ENCODE measurements around the gene NHLRC1. TPM values are rescaled to one million over a fixed set of nuclear protein-coding genes. Genes with fewer than 3 reads are reported as not detected.

Gene NHLRC1
- total RNA-seq, 1 donor from 2014 or later: 2.3 TPM

GRCh38 chr6:18147616-18148015 is 25.1 kb upstream of the NHLRC1 start:
- DNase-seq (no peak), ATAC-seq (no peak)
- Histone ChIP-seq H3K27ac (no peak overlapping the region), H3K4me3 (no peak overlapping the region), H3K4me1 (no peaks in the 10 kb centered on the region), H3K9me3 (no peaks in the 10 kb centered on the region), H3K36me3 (peaks cover 43% of the 10 kb centered on the region), H3K27me3 (no peaks in the 10 kb centered on the region)
- intact Hi-C loops (cut with DNase I): no loop called here
- no peak for TF ChIP-seq CTCF (IDR thresholded peaks at IDR 0.05)

- DNase-seq: no peak
- no peak for ATAC-seq
- H3K4me1 ChIP-seq: no peaks in the 10 kb centered on the region
- no peak for TF ChIP-seq CTCF (IDR thresholded peaks at IDR 0.05)
- intact Hi-C loops (cut with DNase I): no loop called here
- H3K4me3 ChIP-seq: no peak overlapping the region
- H3K36me3 ChIP-seq: peaks cover 48% of the 10 kb centered on the region
- no peak overlapping the region for H3K27ac ChIP-seq
- no peaks in the 10 kb centered on the region for H3K9me3 ChIP-seq
- H3K27me3 ChIP-seq: no peaks in the 10 kb centered on the region
These were observed 24.7 kb upstream of the NHLRC1 start for GRCh38 chr6:18147160-18147559.

GRCh38 chr6:18142591-18142861 is 20.0 kb upstream of the NHLRC1 start:
- intact Hi-C loops (cut with DNase I): no loop called here

GRCh38 chr6:18141805-18142590 is 19.5 kb upstream of the NHLRC1 start:
- Histone ChIP-seq H3K9me3 (no peaks in the 10 kb centered on the region), H3K27ac (no peak overlapping the region), H3K27me3 (no peaks in the 10 kb centered on the region), H3K4me1 (no peaks in the 10 kb centered on the region), H3K4me3 (no peak overlapping the region), H3K36me3 (peaks cover 88% of the 10 kb centered on the region)
- DNase-seq (no peak), ATAC-seq (no peak)
- TF ChIP-seq CTCF (IDR thresholded peaks at IDR 0.05): no peak
- intact Hi-C loops (cut with DNase I): no loop called here

More at GRCh38 chr6:18142591-18142861, 20.0 kb upstream of the NHLRC1 start:
- no peaks in the 10 kb centered on the region for H3K4me1 ChIP-seq
- no peak overlapping the region for H3K27ac ChIP-seq
- TF ChIP-seq CTCF (IDR thresholded peaks at IDR 0.05): no peak
- no peak overlapping the region for H3K4me3 ChIP-seq
- H3K27me3 ChIP-seq: no peaks in the 10 kb centered on the region
- DNase-seq (no peak), ATAC-seq (no peak)
- H3K9me3 ChIP-seq: no peaks in the 10 kb centered on the region
- H3K36me3 ChIP-seq: peaks cover 88% of the 10 kb centered on the region

- ATAC-seq (no peak), DNase-seq (no peak)
- no peak overlapping the region for H3K4me3 ChIP-seq
- TF ChIP-seq CTCF (IDR thresholded peaks at IDR 0.05): no peak
- intact Hi-C loops (cut with DNase I): no loop called here
- H3K4me1 ChIP-seq: no peaks in the 10 kb centered on the region
- no peaks in the 10 kb centered on the region for H3K27me3 ChIP-seq
- no peaks in the 10 kb centered on the region for H3K9me3 ChIP-seq
- peaks cover 87% of the 10 kb centered on the region for H3K36me3 ChIP-seq
- H3K27ac ChIP-seq: no peak overlapping the region
These were observed 17.6 kb upstream of the NHLRC1 start for GRCh38 chr6:18139935-18140621.
